ENCODE measurements around the gene KCNK1. TPM values are rescaled to one million over a fixed set of nuclear protein-coding genes. Genes with fewer than 3 reads are reported as not detected.

The KCNK1 gene
- polyA plus RNA-seq, 1 of the 3 experiments (the other 2 are of a cell fraction): 10.6 TPM

DNA sequence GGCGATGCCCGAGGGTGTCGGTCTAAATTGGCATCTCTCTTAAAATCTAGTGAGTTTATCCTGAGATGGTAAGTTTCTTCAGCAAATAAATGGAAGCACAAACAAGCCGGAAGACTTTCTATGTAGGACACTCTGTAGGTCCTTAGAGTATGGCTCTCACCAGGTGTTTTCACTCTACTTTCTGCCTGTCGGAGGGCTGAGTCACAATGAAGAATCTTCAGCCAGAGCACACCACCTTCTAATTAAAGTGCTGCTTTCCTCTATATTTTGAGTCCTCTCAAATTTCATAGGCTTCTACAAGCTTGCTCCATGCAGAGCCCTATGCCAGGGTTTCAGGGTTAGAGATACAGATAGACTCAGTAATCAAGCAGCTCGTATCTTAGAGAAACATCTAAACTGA, 27.1 kb downstream of the KCNK1 start:
- peaks cover 0 to 2% of the 10 kb centered on the region in 2 experiments; a peak in 1 of 4 replicates for H3K4me1 ChIP-seq (ENCODE audit: control insufficient read depth in 1 of 2, insufficient read depth in 2 of 2, low read depth in 1 of 2, low read length in 1 of 2)
- H3K9ac ChIP-seq: no peak overlapping the region
- CTCF ChIA-PET: no interaction called here
- no peaks in the 10 kb centered on the region for H3K36me3 ChIP-seq (replicated peaks in 1 of 2; ENCODE audit: control insufficient read depth in 1 of 2, insufficient read depth in 2 of 2, low read length in 1 of 2)
- no peaks in the 10 kb centered on the region for H3K27me3 ChIP-seq (ENCODE audit: insufficient read depth)
- 90% methylated on average over 6 of the region's 6 CpGs for WGBS (ENCODE audit: low lambda C conversion rate)
- H3K79me2 ChIP-seq (ENCODE audit: insufficient read depth): no peaks in the 10 kb centered on the region
- H3K9me2 ChIP-seq: no peaks in the 10 kb centered on the region
- no peak overlapping the region for H3K27ac ChIP-seq (ENCODE audit: low read depth in 2 of 2, low read length in 1 of 2)
- DNase-seq: no peak
- TF ChIP-seq TCF12 (IDR thresholded peaks at IDR 0.05): no peak
- no peak for TF ChIP-seq MEF2A (IDR thresholded peaks at IDR 0.05; ENCODE audit: borderline replicate concordance, low read depth)
- no peak for TF ChIP-seq TEAD4 (IDR thresholded peaks at IDR 0.05; ENCODE audit: borderline replicate concordance, insufficient read depth)
- no peak for TF ChIP-seq GATA2 (CRISPR knock-in tag; IDR thresholded peaks at IDR 0.05)
- TF ChIP-seq RAD21 (IDR thresholded peaks at IDR 0.05; ENCODE audit: low read length): no peak
- TF ChIP-seq USF2 (IDR thresholded peaks at IDR 0.05; ENCODE audit: borderline replicate concordance, low read depth, low read length): no peak
- TF ChIP-seq MXI1 (IDR thresholded peaks at IDR 0.05; ENCODE audit: low read depth, low read length): no peak
- TF ChIP-seq SIN3A (IDR thresholded peaks at IDR 0.05; ENCODE audit: borderline replicate concordance, low read depth, low read length): no peak
- no peak for TF ChIP-seq NFIC (IDR thresholded peaks at IDR 0.05; ENCODE audit: borderline replicate concordance)
- no peak for TF ChIP-seq GABPA (IDR thresholded peaks at IDR 0.05; ENCODE audit: low read depth)
- TF ChIP-seq EP300 (IDR thresholded peaks at IDR 0.05; ENCODE audit: borderline replicate concordance in 1 of 2, low read depth in 1 of 2, low read length in 1 of 2): no peak
- TF ChIP-seq, protein P1, sequence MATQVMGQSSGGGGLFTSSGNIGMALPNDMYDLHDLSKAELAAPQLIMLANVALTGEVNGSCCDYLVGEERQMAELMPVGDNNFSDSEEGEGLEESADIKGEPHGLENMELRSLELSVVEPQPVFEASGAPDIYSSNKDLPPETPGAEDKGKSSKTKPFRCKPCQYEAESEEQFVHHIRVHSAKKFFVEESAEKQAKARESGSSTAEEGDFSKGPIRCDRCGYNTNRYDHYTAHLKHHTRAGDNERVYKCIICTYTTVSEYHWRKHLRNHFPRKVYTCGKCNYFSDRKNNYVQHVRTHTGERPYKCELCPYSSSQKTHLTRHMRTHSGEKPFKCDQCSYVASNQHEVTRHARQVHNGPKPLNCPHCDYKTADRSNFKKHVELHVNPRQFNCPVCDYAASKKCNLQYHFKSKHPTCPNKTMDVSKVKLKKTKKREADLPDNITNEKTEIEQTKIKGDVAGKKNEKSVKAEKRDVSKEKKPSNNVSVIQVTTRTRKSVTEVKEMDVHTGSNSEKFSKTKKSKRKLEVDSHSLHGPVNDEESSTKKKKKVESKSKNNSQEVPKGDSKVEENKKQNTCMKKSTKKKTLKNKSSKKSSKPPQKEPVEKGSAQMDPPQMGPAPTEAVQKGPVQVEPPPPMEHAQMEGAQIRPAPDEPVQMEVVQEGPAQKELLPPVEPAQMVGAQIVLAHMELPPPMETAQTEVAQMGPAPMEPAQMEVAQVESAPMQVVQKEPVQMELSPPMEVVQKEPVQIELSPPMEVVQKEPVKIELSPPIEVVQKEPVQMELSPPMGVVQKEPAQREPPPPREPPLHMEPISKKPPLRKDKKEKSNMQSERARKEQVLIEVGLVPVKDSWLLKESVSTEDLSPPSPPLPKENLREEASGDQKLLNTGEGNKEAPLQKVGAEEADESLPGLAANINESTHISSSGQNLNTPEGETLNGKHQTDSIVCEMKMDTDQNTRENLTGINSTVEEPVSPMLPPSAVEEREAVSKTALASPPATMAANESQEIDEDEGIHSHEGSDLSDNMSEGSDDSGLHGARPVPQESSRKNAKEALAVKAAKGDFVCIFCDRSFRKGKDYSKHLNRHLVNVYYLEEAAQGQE (IDR thresholded peaks at IDR 0.05; ENCODE audit: low read depth, low read length): no peak
- TF ChIP-seq NRF1 (IDR thresholded peaks at IDR 0.05; ENCODE audit: low read depth, low read length): no peak
- no peak for TF ChIP-seq CHD2 (IDR thresholded peaks at IDR 0.05; ENCODE audit: low read length, partially characterized antibody)
- TF ChIP-seq YY1 (IDR thresholded peaks at IDR 0.05; ENCODE audit: low read depth): no peak
- TF ChIP-seq, protein P2, sequence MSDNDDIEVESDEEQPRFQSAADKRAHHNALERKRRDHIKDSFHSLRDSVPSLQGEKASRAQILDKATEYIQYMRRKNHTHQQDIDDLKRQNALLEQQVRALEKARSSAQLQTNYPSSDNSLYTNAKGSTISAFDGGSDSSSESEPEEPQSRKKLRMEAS (IDR thresholded peaks at IDR 0.05; ENCODE audit: low read depth): no peak
- no peak for TF ChIP-seq POLR2AphosphoS5 (IDR thresholded peaks at IDR 0.05; ENCODE audit: low read depth, low read length)
- TF ChIP-seq, protein P3, sequence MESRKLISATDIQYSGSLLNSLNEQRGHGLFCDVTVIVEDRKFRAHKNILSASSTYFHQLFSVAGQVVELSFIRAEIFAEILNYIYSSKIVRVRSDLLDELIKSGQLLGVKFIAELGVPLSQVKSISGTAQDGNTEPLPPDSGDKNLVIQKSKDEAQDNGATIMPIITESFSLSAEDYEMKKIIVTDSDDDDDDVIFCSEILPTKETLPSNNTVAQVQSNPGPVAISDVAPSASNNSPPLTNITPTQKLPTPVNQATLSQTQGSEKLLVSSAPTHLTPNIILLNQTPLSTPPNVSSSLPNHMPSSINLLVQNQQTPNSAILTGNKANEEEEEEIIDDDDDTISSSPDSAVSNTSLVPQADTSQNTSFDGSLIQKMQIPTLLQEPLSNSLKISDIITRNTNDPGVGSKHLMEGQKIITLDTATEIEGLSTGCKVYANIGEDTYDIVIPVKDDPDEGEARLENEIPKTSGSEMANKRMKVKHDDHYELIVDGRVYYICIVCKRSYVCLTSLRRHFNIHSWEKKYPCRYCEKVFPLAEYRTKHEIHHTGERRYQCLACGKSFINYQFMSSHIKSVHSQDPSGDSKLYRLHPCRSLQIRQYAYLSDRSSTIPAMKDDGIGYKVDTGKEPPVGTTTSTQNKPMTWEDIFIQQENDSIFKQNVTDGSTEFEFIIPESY (IDR thresholded peaks at IDR 0.05; ENCODE audit: borderline replicate concordance, low read depth): no peak
- POLR2A ChIA-PET: no interaction called here
- H3K4me3 ChIP-seq (ENCODE audit: low read depth in 2 of 2, low read length in 1 of 2): no peak overlapping the region
- H4K20me1 ChIP-seq (ENCODE audit: insufficient read depth): no peaks in the 10 kb centered on the region
- no peak overlapping the region for H2AFZ ChIP-seq (ENCODE audit: low read depth)
- no peak overlapping the region for H3K4me2 ChIP-seq
- no peaks in the 10 kb centered on the region for H3K9me3 ChIP-seq
- H3F3A ChIP-seq (replicated peaks; ENCODE audit: insufficient read depth): no peaks in the 10 kb centered on the region
